SK-N-MC (cell line): Measurements from ENCODE around the gene PCGF1.

Source experiments
- EZH2 ChIP-seq: fragments of 200-600 bp; sonication (generic); IDR thresholded peaks from one replicate; pipeline ENCODE4 v1.6.1; 2017; ENCODE audit warnings: antibody characterized with exemption
- FOXP2 ChIP-seq: optimal IDR thresholded peaks from 2 replicates; pipeline ENCODE3; 2011; ENCODE audit warnings: mild to moderate bottlenecking, moderate library complexity; ENCODE audit not compliant: insufficient read depth; ENCODE audit errors: extremely low read length, control extremely low read depth
- POLR2AphosphoS5 ChIP-seq: IDR thresholded peaks from 2 replicates; pipeline ENCODE4 v1.6.1; 2012; ENCODE audit warnings: mild to moderate bottlenecking, low read depth, low read length, borderline replicate concordance

DNA sequence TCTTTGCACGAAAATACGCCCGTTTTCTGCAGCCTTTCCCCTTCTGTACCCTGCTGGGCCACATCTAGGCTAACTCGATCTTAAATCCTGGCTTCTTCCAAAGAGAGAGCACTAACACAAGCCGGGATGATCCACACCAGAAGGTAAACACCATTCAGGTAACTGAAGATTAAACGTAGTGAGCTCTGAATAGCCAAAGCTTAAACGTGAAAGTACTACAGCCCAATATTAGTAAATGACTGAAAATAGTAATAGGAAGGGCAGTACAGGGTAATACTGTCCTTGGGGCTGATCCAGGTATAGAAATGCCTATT, 34.6 kb downstream of the PCGF1 start:
- TF ChIP-seq POLR2AphosphoS5 (no peak), EZH2 (no peak), FOXP2 (no peak)
